M059J (cell line): Measurements from ENCODE around the gene TFEB. TPM values are rescaled to one million over a fixed set of nuclear protein-coding genes. Genes with fewer than 3 reads are reported as not detected.
A peak's percentile ranks its signal among the peaks of the same experiment; 100 is the strongest.

Experiments used
- DNase-seq: peaks from one replicate; pipeline ENCODE4 v3.0.0-alpha.2; 2012; ENCODE audit warnings: low read depth
- total RNA-seq: library from RNA; depleted of rRNA; stranded (reverse); fragments of >200 nt; shearing (Covaris generic); gene quantifications from 2 replicates; pipeline ENCODE4 v1.2.3, GENCODE V29; 2014

TFEB gene
- total RNA-seq, 1 experiment from 2014 or later = 7.2 TPM

DNA sequence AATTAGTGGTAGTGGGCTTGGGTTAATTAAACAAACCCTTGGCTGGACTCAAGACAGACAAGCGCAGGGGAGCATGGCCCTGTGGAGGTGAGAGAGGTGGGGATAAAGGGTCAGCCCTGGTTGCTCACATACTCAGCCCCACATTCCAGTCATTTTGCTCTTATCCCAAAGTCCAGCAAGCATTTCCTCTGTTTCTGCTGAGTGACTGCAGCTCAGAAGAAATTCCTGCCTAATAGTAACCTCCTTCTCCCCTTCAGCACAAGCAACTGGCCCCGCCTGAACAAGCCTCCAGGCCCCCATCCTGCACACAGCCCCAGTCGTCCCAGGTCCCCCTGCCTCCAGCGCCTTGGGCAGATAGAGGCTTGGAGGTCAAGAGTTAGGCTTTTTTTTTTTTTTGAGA, 3.6 kb upstream of the TFEB start:
- no peak for DNase-seq

DNA sequence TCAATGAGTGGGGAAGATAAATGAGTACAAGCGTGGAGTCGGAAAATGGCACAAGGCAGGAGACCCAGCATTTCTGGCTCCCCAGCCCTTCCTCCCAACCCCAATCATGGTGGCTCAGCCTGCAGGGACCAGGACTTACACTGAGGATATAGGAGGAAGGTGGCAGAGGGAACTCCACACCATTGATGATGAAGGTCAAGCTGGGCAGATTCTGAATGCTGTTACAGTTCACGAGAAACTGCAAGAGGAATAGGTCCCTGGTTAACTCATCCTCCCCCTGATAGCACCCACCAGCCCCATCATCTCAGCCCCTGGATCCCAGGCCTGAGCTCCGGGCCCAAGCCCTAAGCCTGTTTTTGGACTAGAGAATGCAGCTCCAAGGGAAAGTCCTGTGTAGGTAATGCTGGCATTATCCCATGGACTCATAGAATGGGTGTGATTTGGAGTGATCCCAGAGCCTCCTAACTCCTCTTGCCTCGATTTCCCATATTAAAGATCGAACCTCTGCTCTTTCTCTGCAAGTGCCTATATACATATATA, 2.3 kb upstream of the TFEB start:
- DNase-seq = no peak

GRCh38 chr6:41736800-41737555, 1.6 kb upstream of the TFEB start:
- no peak for DNase-seq

- no peak for DNase-seq
Observed at GRCh38 chr6:41736186-41736733, 852 bp upstream of the TFEB start.

- peak; percentile 81 for DNase-seq
Observed at GRCh38 chr6:41734666-41735426, 562 bp downstream of the TFEB start.

GRCh38 chr6:41733707-41734665, 1.4 kb downstream of the TFEB start:
- peak; percentile 82 for DNase-seq

GRCh38 chr6:41733360-41733706, 2.1 kb downstream of the TFEB start:
- DNase-seq = no peak

DNA sequence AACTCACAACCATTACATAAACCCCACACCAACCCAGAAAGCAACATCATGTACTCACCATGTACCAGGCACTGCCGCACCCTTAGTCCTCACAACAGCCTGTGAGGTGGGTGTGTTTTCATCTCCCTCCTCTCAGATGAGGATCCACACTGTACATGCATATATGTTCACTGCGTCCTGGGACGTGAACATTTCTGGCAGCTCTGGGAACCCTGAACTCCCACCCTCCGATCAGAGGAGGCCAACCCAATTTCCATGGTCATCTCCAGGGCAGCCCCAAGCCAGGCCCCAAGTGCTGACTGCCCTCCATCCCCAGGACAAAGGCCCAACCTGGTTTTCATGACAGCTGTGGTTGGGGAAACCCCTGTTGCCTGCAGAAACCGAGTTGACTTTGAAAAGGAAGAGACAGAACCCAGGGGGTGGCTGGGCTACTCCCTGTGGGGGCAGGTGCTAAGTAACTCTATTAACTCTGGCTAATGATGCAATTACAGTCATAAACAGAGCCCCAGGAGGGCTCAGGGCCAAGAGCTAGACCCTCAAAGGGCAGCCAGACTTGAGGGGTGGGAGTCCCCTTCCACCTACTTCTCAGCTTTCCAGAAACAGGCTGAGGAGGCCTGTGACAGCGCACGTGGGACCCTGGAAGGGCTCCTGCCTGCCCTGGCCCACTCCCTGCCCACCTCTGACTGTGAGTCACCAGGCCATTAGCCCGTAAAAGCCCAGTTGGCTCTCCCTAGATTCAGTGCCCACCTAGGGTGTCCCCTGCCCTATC, 2.6 kb downstream of the TFEB start:
- DNase-seq = peak; percentile 55

DNA sequence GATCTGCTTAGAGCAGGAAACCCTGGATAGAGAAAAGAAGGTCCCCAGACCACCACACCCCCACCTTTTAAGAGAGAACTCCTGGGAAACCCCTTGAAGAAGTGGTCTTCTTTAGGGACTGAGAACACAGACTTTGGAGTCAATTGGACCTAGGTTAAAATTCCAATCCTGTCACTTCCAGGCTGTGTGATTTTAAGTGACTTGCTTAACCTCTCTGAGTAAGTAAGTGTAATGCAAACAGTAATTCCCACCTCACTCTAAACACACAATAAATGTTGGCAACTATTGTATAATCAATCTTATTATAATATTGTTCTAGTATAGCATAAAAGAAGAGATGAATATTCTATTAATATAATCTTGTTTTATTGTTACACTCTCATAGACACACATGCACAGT, 3.3 kb downstream of the TFEB start:
- no peak for DNase-seq

- DNase-seq = no peak
Observed at GRCh38 chr6:41731561-41732086, 3.8 kb downstream of the TFEB start.

DNA sequence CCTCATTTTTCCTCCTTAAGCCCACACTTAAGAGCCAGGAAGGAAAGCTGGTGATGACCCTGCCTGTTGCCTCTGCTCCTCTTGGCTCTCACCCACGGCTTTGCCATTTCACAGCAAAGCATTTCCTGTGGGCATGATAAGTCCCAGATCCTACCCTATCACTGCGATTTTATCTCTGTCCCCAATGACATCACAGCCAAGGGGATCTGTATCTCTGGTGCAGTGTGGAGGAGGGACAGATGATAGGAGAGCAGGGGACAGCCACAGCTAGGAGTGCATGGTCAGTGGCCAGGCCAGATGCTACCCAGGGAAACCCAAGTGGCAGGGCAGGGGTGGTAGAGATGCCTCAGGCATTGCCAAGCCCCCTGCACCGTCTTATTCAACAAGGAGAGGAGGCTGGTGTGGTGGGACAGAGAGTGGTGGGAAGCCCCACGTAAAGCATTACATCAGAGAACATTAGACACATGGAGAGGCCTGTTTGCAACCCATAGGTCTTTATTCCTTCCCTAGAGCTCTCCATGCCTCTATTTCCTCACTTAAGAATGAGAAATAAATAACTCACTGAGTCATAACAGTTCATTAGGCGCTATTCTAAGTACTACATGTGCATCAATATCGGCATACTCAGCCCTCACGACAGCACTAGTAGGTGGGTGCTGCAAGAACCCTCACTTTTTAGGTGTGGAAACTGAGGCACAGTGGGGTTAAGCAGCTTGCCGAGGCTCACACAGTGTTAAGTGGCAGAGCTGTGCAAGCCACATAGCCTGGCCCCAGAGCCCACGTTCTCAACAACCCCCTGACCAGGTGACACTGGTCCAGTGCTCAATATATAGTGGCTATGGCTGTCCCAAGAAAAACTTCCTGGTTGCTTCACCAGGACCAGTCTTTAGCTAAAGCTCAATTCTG, 4.6 kb downstream of the TFEB start:
- peak; percentile 84 for DNase-seq

- no peak for DNase-seq
Observed at GRCh38 chr6:41729624-41730023, 5.8 kb downstream of the TFEB start.

GRCh38 chr6:41728954-41729353, 6.5 kb downstream of the TFEB start:
- no peak for DNase-seq

GRCh38 chr6:41728073-41728936, 7.1 kb downstream of the TFEB start:
- no peak for DNase-seq

DNA sequence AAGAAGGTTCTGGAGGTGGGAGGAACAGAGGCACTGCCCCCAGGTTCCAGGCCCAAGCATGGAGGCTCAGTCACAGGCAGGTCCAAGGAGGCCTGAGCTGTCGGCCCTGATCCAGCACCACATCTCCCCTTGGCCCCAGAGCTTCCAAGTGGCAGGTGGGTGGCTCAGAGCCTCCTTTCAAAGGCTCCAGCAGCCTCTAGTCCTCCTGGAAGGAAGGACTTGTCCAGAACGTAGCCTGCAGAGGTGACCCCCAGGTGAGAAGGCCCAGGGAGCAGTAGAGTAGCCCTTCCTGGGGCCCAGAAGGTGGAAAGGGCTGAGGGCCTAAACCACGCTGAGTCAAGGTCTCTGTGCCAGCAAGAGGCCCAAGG, 7.7 kb downstream of the TFEB start:
- no peak for DNase-seq

- no peak for DNase-seq
Observed at GRCh38 chr6:41726876-41727275, 8.5 kb downstream of the TFEB start.

GRCh38 chr6:41724586-41725501, 10.6 kb downstream of the TFEB start:
- no peak for DNase-seq

DNA sequence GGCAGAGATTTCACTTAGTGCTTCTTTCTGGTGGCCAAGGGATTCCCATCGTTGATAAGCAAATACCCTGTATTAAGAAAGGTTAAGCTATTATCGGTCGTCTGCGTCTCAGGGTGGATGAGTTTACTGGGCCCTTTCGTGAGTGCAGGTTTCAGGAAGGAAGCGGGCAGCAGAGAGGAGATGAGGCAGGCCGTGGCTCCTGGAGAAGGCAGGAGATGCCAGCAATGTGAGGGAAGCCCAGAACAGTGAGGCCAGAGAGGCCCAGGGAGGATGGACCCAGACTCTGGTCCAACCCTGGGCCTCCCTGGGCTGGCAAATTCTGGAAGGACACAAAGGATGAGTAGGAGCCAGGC, 11.2 kb downstream of the TFEB start:
- no peak for DNase-seq
